IMR-90 (cell line): Measurements from ENCODE around the gene ZNF653.

ENCODE experiments used
- BHLHE40 ChIP-seq: fragments of 150-350 bp; IDR thresholded peaks from 2 replicates; pipeline ENCODE4 v1.6.1; 2016; ENCODE audit warnings: mild to moderate bottlenecking, low read depth, low read length
- MAFK ChIP-seq: IDR thresholded peaks from 2 replicates; pipeline ENCODE4 v1.6.1; 2012; ENCODE audit warnings: low read depth, low read length, improper control_type of control experiment
- MAZ ChIP-seq: IDR thresholded peaks from 2 replicates; pipeline ENCODE4 v1.6.1; 2012; ENCODE audit warnings: low read depth, mild to moderate bottlenecking, low read length, improper control_type of control experiment, moderate library complexity, borderline replicate concordance
- NFE2L2 ChIP-seq: fragments of 150-350 bp; IDR thresholded peaks from 2 replicates; pipeline ENCODE4 v1.6.1; 2016; ENCODE audit warnings: low read depth, mild to moderate bottlenecking, low read length
- POLR2A ChIP-seq: IDR thresholded peaks from 2 replicates; pipeline ENCODE4 v1.6.1; 2012; ENCODE audit warnings: mild to moderate bottlenecking, low read depth, low read length
- RAD21 ChIP-seq: IDR thresholded peaks from 2 replicates; pipeline ENCODE4 v1.6.1; 2012; ENCODE audit warnings: low read length, improper control_type of control experiment
- SMC3 ChIP-seq: fragments of 150-350 bp; IDR thresholded peaks from 2 replicates; pipeline ENCODE4 v1.6.1; 2016; ENCODE audit warnings: low read depth, mild to moderate bottlenecking, antibody characterized with exemption, low read length, moderate library complexity
- TF ChIP-seq, protein P1 (sequence below): conservative IDR thresholded peaks from 2 replicates; pipeline ENCODE4 v1.5.1; 2012; ENCODE audit warnings: mild to moderate bottlenecking, low read depth, low read length, improper control_type of control experiment

DNA sequence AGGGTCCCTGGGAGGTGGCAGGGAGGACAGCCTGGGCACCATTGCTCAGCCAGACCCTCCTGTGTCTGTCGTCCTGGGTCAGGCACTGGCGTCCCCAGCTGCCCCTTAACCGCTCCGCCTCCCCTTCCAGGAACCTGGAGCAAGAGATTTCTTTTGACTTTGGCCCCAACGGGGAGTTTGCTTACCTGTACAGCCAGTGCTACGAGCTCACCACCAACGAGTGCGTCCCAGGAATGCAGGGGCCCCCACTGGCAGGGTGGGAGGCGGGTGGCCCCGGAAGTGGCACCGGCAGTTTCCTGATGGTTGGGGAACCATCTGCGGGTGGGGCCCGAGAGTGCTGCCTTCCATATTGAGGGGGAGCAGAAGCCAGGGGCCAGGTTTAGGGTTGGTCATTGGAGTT is 57.2 kb downstream of the ZNF653 start:
- TF ChIP-seq POLR2A (no peak), MAFK (no peak), RAD21 (no peak), SMC3 (no peak), NFE2L2 (no peak), MAZ (no peak), BHLHE40 (no peak)
- TF ChIP-seq, protein P1, sequence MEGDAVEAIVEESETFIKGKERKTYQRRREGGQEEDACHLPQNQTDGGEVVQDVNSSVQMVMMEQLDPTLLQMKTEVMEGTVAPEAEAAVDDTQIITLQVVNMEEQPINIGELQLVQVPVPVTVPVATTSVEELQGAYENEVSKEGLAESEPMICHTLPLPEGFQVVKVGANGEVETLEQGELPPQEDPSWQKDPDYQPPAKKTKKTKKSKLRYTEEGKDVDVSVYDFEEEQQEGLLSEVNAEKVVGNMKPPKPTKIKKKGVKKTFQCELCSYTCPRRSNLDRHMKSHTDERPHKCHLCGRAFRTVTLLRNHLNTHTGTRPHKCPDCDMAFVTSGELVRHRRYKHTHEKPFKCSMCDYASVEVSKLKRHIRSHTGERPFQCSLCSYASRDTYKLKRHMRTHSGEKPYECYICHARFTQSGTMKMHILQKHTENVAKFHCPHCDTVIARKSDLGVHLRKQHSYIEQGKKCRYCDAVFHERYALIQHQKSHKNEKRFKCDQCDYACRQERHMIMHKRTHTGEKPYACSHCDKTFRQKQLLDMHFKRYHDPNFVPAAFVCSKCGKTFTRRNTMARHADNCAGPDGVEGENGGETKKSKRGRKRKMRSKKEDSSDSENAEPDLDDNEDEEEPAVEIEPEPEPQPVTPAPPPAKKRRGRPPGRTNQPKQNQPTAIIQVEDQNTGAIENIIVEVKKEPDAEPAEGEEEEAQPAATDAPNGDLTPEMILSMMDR: no peak
